ENCODE results near the gene RRAS2. TPM values are rescaled to one million over a fixed set of nuclear protein-coding genes. Genes with fewer than 3 reads are reported as not detected.
"Not testable (repeated sequence)": the region's sequence is repeated elsewhere in the genome, so short reads cannot be mapped to it uniquely, and the experiment has no call there.

The RRAS2 gene
- total RNA-seq, 2 experiments from 2014 or later: 41.4 to 43.7 TPM

- CTCF ChIA-PET: interaction anchor here (1.6 kb wide), 1 partner anchor 19 kb away, joined by 5 read pairs; no protein-coding TSS in a partner anchor
- POLR2A ChIA-PET: no interaction called here
These were observed 49.4 kb downstream of the RRAS2 start for GRCh38 chr11:14309425-14310192.

GRCh38 chr11:14308897-14309387 is 50.0 kb downstream of the RRAS2 start:
- H3K4me1 Mint-ChIP-seq: peaks cover 28% of the 10 kb centered on the region
- POLR2A ChIA-PET: no interaction called here
- CTCF ChIA-PET: interaction anchor here (0.8 to 1.6 kb wide), 6 partner anchors 10 to 146 kb away, joined by 3 to 7 read pairs (median 4); no protein-coding TSS in a partner anchor
- no peak overlapping the region for H3K4me3 Mint-ChIP-seq
- H3K27me3 Mint-ChIP-seq: no peaks in the 10 kb centered on the region
- H3K9me3 Mint-ChIP-seq: no peaks in the 10 kb centered on the region
- H3K36me3 Mint-ChIP-seq (ENCODE audit: low read depth): peaks cover under 1% of the 10 kb centered on the region
- no peak for DNase-seq
- H3K27ac Mint-ChIP-seq: no peak overlapping the region

More at GRCh38 chr11:14309425-14310192, 49.4 kb downstream of the RRAS2 start:
- DNase-seq: no peak
- Mint-ChIP-seq H3K4me3 (no peak overlapping the region), H3K36me3 (ENCODE audit: low read depth) (peaks cover 2% of the 10 kb centered on the region), H3K4me1 (peaks cover 30% of the 10 kb centered on the region), H3K27ac (no peak overlapping the region), H3K9me3 (no peaks in the 10 kb centered on the region), H3K27me3 (no peaks in the 10 kb centered on the region)

- H3K4me1 Mint-ChIP-seq: peaks cover 26% of the 10 kb centered on the region
- DNase-seq: peak; percentile 26
- no peaks in the 10 kb centered on the region for H3K36me3 Mint-ChIP-seq (ENCODE audit: low read depth)
- ChIA-PET CTCF (interaction anchor here (0.6 to 1.6 kb wide), 10 partner anchors 9 to 147 kb away, joined by 3 to 7 read pairs (median 3); no protein-coding TSS in a partner anchor), POLR2A (no interaction called here)
- no peaks in the 10 kb centered on the region for H3K27me3 Mint-ChIP-seq
- H3K4me3 Mint-ChIP-seq: no peak overlapping the region
- H3K9me3 Mint-ChIP-seq: no peaks in the 10 kb centered on the region
- H3K27ac Mint-ChIP-seq: no peak overlapping the region
These were observed 50.7 kb downstream of the RRAS2 start for GRCh38 chr11:14308114-14308896.

GRCh38 chr11:14306481-14306880 is 52.5 kb downstream of the RRAS2 start:
- no peak for DNase-seq
- no peaks in the 10 kb centered on the region for H3K27me3 Mint-ChIP-seq
- H3K9me3 Mint-ChIP-seq: no peaks in the 10 kb centered on the region
- H3K36me3 Mint-ChIP-seq (ENCODE audit: low read depth): no peaks in the 10 kb centered on the region
- peaks cover 15% of the 10 kb centered on the region for H3K4me1 Mint-ChIP-seq
- no peak overlapping the region for H3K4me3 Mint-ChIP-seq
- ChIA-PET CTCF (interaction anchor here (0.6 kb wide), 1 partner anchor 1238 kb away, joined by 3 read pairs; no protein-coding TSS in a partner anchor), POLR2A (no interaction called here)
- H3K27ac Mint-ChIP-seq: no peak overlapping the region

- Mint-ChIP-seq H3K9me3 (no peaks in the 10 kb centered on the region), H3K27ac (no peak overlapping the region), H3K27me3 (no peaks in the 10 kb centered on the region), H3K36me3 (ENCODE audit: low read depth) (no peaks in the 10 kb centered on the region), H3K4me3 (no peak overlapping the region), H3K4me1 (peaks cover 15% of the 10 kb centered on the region)
- POLR2A ChIA-PET: interaction anchor here (0.6 kb wide), 1 partner anchor 118 kb away, joined by 3 read pairs; no protein-coding TSS in a partner anchor
- DNase-seq: no peak
- CTCF ChIA-PET: interaction anchor here (0.9 kb wide), 1 partner anchor 149 kb away, joined by 3 read pairs; no protein-coding TSS in a partner anchor
These were observed 53.3 kb downstream of the RRAS2 start for GRCh38 chr11:14305649-14306048.

- no peaks in the 10 kb centered on the region for H3K9me3 Mint-ChIP-seq
- ChIA-PET POLR2A (no interaction called here), CTCF (interaction anchor here (0.6 to 1.6 kb wide), 4 partner anchors 10 to 166 kb away, joined by 3 to 4 read pairs (median 4); no protein-coding TSS in a partner anchor)
- H3K27ac Mint-ChIP-seq: no peak overlapping the region
- H3K4me1 Mint-ChIP-seq: peaks cover 15% of the 10 kb centered on the region
- no peaks in the 10 kb centered on the region for H3K27me3 Mint-ChIP-seq
- DNase-seq: no peak
- no peaks in the 10 kb centered on the region for H3K36me3 Mint-ChIP-seq (ENCODE audit: low read depth)
- no peak overlapping the region for H3K4me3 Mint-ChIP-seq
These were observed 54.4 kb downstream of the RRAS2 start for GRCh38 chr11:14304601-14305000.

- CTCF ChIA-PET: interaction anchor here (0.6 to 3.4 kb wide), 17 partner anchors 9 to 607 kb away, joined by 3 to 22 read pairs (median 4); no protein-coding TSS in a partner anchor
- Mint-ChIP-seq H3K4me3 (no peak overlapping the region), H3K27me3 (no peaks in the 10 kb centered on the region), H3K9me3 (no peaks in the 10 kb centered on the region), H3K36me3 (ENCODE audit: low read depth) (no peaks in the 10 kb centered on the region), H3K4me1 (peaks cover 12% of the 10 kb centered on the region), H3K27ac (no peak overlapping the region)
- DNase-seq: peak; percentile 63
- POLR2A ChIA-PET: no interaction called here
These were observed 58.2 kb downstream of the RRAS2 start for GRCh38 chr11:14300661-14301304.

GRCh38 chr11:14299921-14300320 is 59.1 kb downstream of the RRAS2 start:
- Mint-ChIP-seq H3K9me3 (no peaks in the 10 kb centered on the region), H3K4me3 (no peak overlapping the region), H3K27ac (no peak overlapping the region), H3K27me3 (no peaks in the 10 kb centered on the region), H3K4me1 (peaks cover 11% of the 10 kb centered on the region), H3K36me3 (ENCODE audit: low read depth) (peaks cover 4% of the 10 kb centered on the region)
- ChIA-PET POLR2A (no interaction called here), CTCF (interaction anchor here (0.9 to 3.4 kb wide), 10 partner anchors 8 to 608 kb away, joined by 3 to 22 read pairs (median 5); no protein-coding TSS in a partner anchor)
- no peak for DNase-seq

- H3K4me3 Mint-ChIP-seq: no peak overlapping the region
- H3K27me3 Mint-ChIP-seq: no peaks in the 10 kb centered on the region
- DNase-seq: no peak
- H3K36me3 Mint-ChIP-seq (ENCODE audit: low read depth): peaks cover 57% of the 10 kb centered on the region
- POLR2A ChIA-PET: no interaction called here
- H3K4me1 Mint-ChIP-seq: peaks cover 27% of the 10 kb centered on the region
- H3K9me3 Mint-ChIP-seq: no peaks in the 10 kb centered on the region
- CTCF ChIA-PET: interaction anchor here (3.1 kb wide), 1 partner anchor 11 kb away, joined by 9 read pairs; no protein-coding TSS in a partner anchor
- H3K27ac Mint-ChIP-seq: no peak overlapping the region
These were observed 68.6 kb downstream of the RRAS2 start for GRCh38 chr11:14290422-14290821.

- POLR2A ChIA-PET: no interaction called here
- peaks cover 27% of the 10 kb centered on the region for H3K4me1 Mint-ChIP-seq
- no peaks in the 10 kb centered on the region for H3K9me3 Mint-ChIP-seq
- peak; percentile 10 for DNase-seq
- H3K27me3 Mint-ChIP-seq: no peaks in the 10 kb centered on the region
- H3K4me3 Mint-ChIP-seq: peak overlapping the region; percentile 11
- H3K27ac Mint-ChIP-seq: peak overlapping the region; percentile 89
- H3K36me3 Mint-ChIP-seq (ENCODE audit: low read depth): peaks cover 44% of the 10 kb centered on the region
- CTCF ChIA-PET: interaction anchor here (0.9 kb wide), 1 partner anchor 12 kb away, joined by 3 read pairs; no protein-coding TSS in a partner anchor
These were observed 70.6 kb downstream of the RRAS2 start for GRCh38 chr11:14288189-14288935.

GRCh38 chr11:14278869-14279268 is 80.1 kb downstream of the RRAS2 start:
- CTCF ChIA-PET: not testable (repeated sequence)

GRCh38 chr11:14275076-14275475 is 83.9 kb downstream of the RRAS2 start:
- H3K27me3 Mint-ChIP-seq: no peaks in the 10 kb centered on the region
- POLR2A ChIA-PET: no interaction called here
- DNase-seq: no peak
- H3K4me1 Mint-ChIP-seq: peaks cover 34% of the 10 kb centered on the region
- CTCF ChIA-PET: interaction anchor here (0.6 to 1.2 kb wide), 4 partner anchors 42 to 502 kb away, joined by 3 read pairs; no protein-coding TSS in a partner anchor
- H3K27ac Mint-ChIP-seq: no peak overlapping the region
- H3K4me3 Mint-ChIP-seq: no peak overlapping the region
- H3K36me3 Mint-ChIP-seq (ENCODE audit: low read depth): peaks cover 37% of the 10 kb centered on the region
- peaks cover 3% of the 10 kb centered on the region for H3K9me3 Mint-ChIP-seq

More at GRCh38 chr11:14278869-14279268, 80.1 kb downstream of the RRAS2 start:
- H3K4me1 Mint-ChIP-seq, H3K27ac Mint-ChIP-seq, H3K4me3 Mint-ChIP-seq, H3K9me3 Mint-ChIP-seq, POLR2A ChIA-PET, DNase-seq, H3K27me3 Mint-ChIP-seq: not testable (repeated sequence)
- H3K36me3 Mint-ChIP-seq (ENCODE audit: low read depth): peaks cover 35% of the 10 kb centered on the region

Data from activated CD4-positive, alpha-beta T cell treated with anti-CD3 and anti-CD28 coated beads, Interleukin-2, amount 10 ng/mL, durations not matched to agents 7 days and 5 days (primary cell).